GM18868 (cell line): ENCODE data around the gene PPFIA2.

Experiments
- ATAC-seq: cut with Tn5 transposase; IDR thresholded peaks from one replicate; pipeline ENCODE4 v1.9.1; 2021; ENCODE audit warnings: mild to moderate bottlenecking, moderate library complexity; ENCODE audit not compliant: unreplicated experiment

The PPFIA2 gene

DNA sequence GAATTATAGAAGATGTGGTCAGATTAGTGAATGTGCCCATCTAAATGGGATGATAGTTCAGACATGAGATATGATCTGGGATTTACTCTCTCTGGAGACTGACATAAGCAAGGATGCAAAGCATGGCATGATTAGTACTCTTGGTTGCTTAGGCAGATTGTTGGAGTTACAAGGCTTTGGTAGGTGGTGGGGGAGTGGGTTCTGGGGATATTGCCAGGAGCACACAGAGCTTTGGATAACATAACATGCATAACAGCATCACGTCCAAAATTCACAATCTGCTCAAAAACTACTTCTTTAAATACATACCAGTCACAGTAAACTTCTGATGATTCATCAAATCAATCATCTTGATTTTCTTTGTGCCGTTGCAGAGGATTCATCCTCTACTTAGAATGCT is 393.9 kb downstream of the PPFIA2 start:
- no peak for ATAC-seq

DNA sequence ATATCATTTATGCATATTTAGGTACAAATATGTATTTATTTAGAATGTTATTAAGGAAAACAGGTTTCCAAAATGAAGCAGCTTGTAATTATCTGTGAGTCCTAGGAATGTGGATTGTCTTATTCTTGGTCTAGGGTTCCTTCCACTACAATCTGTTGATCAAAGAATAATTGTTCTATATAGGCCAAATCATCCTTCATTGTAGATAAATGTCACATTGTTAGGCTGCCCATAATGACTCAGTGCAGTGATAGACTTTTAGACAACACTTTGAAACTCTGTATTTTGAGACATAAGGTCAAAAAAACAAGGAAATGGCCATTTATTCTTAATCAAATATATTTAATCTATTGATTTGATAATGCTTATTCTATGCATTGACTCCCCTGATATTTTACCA is 398.2 kb downstream of the PPFIA2 start:
- no peak for ATAC-seq

DNA sequence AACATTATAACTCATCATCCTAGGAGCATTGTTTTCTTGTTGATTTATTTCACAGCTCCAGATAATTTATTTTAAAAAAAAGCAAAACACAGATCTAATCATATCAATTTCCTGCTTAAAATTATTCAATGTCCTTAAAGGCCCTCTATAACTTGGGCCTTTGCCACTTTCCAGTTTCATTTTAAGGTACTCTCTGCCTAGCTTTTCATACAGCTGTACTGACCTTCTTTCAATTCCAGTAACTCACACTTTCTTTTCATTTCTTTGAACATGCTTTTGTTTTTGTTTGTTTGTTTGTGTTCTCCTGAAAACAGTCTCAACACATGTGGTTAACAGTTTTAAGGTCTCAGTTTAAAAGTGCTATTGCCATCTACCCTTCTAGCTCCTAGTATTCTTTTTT is 399.4 kb downstream of the PPFIA2 start:
- ATAC-seq: no peak

DNA sequence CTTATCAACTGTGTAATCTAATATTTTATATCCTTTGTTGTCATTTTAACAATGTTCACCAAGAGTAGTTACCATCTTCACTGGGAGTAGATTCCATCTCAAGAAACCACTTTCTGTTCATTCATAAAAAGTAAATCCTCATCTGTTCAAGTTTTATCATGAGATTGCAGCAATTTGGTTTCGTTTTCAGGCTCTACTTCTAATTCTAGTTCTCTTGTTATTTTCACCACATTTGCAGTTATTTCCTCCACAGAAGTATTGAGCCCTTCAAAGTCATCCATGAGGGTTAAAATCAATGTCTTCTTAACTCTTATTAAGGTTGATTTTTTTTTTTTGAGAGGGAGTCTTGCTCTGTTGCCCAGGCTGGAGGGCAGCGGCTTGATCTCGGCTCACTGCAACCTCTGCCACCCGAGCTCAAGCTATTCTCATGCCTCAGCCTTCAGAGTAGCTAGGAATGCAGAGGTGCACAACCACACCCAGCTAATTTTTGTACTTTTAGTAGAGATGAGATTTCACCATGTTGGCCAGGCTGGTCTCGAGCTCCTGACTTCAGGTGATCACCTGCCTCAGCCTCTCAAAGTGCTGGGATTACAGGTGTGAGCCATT is 404.7 kb downstream of the PPFIA2 start:
- no peak for ATAC-seq

DNA sequence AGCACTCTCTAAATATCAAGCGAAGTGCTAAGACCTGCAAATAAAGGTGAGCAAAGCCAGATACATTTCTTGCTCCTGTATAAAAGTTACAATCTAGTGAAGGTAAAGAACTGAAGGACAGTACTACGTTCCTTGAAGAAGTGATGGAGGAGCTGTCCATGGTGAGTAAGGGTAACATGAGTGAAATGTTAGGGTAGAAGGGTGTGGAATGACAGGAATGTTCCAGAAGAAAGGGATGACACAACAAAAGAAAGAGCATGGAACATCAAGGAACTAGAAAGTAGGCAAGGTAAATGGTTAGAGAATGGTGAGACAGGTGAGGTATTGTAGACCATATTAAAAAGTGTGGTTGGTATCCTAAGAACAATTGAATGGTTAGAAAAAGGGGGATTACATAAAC is 408.8 kb downstream of the PPFIA2 start:
- ATAC-seq: no peak

DNA sequence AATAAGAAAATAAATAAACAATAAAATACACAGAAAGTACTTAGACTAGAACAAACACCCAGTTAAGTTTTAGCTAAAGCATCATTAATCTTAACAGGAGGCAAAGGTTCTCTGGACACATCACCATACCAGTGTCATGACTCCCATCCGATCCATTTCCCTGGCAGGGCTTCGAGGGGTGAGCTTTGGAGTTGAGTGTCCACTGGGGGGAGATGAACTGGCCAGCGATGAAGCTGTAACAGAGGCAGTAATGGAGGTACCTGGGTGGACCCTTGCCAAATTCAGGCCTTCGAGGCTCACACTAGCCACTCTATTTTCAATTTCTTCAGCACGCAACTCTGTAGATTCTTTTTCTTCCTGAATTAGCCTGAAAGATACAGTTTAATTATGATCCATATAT is 411.7 kb downstream of the PPFIA2 start:
- ATAC-seq: no peak

DNA sequence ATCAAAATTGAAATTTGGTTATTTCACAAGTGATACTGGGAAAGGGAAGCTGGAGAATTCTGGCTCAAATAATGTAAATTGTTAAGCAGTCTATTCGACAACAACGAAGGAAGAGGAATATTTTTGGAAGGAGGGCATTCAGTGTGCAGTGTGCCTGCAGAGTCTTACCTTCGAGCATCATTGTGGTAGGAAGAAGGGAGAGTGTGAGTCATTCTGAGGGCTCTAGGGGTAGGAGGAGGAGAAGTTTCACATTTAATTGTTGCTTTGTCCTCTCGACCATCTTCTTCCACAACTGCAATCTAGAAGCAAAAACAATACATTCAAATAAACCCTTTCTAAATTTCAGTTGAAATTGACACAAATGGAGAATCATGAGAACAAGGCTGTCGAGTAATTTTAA is 418.2 kb downstream of the PPFIA2 start:
- ATAC-seq: no peak

DNA sequence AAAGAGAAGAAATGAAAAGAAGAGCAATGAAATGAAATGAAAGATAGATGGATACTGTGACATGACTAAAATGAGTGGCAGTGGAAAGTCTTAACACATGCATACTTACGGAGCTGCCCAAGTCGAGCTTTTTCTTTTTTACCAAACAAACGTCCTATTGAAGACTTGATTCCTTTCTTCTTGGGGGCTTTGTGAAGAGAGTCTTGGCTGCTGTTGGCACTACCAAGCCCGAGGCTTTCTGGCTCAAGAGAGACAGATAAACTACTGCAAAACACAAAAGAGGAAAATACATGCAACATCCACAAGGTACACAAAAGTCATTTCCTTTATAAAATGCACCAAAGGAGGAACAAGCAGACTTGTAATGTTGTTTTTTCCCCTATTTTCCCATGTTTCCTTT is 420.1 kb downstream of the PPFIA2 start:
- ATAC-seq: no peak

DNA sequence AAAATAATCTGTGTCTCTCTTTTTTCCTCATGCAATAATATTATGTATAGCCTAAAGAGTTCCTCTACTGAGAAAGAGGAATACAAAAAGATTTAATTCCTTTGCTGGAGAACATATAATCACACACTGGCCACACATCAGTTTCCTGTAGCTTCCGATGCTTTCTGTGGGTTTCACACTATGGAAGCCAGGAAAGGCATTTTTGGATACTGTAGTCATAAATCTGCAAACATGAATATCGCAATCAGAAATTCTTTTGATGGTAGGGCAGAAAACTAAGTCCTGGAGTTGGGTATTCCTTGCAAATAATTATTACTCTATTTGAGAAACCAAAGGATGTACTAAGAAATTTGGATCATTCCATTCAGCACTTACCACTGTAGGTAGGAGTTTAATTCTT is 421.3 kb downstream of the PPFIA2 start:
- ATAC-seq: no peak

DNA sequence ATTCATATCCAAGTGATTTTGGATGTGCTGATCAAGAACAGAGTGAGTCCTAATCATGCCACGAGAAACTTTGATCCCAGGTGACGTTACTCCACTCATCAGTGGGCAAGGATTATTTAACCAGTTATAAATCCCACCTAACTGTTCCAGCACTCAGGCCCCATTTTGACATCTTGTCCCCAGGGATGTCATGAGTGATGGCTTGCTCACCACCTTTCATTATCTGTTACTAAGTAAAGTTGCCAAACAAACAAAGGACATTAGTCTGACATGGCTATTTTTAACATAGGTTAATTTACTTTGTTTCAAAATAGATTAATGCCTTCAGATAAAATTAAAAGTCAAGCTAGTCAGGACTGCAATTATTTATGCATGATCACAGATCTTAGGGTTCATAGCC is 425.3 kb downstream of the PPFIA2 start:
- no peak for ATAC-seq

DNA sequence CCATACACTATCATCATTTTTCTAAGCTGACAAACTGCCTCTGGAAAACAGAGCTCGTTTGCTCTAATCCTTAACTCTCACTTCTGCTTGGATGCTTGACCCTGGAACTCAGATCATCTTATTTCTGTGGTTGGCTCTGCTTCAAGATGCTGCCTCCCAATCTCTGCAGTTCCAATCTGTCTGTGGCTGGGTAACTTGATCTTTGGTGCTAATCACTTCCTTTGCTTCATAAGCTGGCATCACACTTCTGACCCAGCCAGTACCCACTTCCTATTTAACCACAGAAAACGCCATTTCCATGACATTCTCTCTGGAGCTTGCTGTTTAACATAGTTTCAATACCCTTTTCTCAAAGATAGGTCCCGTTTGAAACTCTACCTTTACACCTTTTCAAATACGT is 427.1 kb downstream of the PPFIA2 start:
- no peak for ATAC-seq

DNA sequence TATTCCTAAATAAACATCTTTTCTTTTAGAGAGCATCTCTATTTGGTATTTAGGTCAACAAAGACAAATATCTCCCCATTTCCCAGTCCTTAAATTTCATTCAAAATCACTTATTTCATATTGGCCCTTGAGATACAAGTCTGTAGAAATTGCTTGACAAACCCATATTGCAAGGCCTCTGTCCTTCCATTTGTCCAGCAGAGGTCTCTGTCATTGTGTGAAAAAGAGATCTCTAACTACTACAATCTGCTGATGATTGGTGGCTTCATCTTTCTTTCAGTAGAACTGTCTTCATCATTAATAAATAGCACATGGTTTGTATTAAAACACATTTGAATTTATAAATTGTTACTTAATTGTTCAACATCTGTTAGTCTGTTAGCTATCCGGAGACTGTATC is 428.7 kb downstream of the PPFIA2 start:
- no peak for ATAC-seq

DNA sequence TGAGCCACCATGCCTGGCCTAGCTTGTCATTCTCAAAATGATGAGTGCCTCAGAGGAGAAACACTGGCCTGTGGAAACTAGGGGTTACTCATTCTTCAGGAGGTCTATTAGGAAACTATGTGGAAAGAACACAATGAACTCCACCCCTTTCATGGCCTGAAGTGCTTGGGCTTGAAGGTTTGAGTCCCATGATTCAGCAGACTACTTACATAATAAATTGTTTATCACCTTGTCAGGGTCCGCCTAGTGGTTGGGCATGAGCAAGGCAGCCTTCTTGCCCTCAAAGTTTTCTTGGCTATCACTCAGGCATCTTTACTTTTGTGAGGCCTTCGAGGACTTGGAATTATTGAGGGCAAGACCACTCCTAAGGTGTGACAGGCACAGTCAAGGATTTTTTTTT is 430.1 kb downstream of the PPFIA2 start:
- peak; percentile 92 for ATAC-seq

DNA sequence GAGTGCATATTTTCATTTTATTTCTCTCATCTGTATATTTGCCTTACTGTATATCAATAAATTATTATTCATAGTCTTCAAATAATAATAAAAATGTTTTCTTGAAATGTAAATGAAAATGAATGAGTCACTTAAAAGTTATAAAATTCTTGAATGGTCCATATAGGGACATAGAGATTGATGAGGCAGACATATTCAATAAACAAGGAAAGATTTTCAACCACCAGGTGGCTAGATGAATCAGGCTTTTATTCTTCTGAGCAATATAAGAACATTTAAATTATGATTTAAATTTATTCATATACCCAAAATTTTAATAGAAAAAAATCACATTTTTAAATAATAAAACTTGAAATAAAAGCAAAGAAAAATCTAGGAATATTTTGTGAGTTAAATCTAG is 431.7 kb downstream of the PPFIA2 start:
- no peak for ATAC-seq

DNA sequence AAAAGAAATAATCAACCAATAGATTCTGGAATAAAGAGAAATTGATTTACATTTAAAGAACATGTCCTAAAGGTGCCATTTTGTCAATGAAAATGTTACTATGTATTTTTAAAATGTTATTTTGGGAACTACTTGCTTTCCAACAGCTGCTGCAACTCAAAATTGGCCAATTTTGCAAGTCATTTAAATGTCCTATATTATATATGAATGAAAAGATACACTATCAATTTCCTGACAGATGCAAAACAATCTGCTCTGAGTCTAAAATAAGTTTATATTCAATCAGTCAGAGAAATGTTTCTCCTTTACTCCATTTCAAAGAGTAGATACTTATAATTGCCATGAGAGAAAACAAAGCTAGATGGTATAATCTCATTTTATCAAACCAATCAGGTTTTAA is 434.1 kb downstream of the PPFIA2 start:
- ATAC-seq: no peak

DNA sequence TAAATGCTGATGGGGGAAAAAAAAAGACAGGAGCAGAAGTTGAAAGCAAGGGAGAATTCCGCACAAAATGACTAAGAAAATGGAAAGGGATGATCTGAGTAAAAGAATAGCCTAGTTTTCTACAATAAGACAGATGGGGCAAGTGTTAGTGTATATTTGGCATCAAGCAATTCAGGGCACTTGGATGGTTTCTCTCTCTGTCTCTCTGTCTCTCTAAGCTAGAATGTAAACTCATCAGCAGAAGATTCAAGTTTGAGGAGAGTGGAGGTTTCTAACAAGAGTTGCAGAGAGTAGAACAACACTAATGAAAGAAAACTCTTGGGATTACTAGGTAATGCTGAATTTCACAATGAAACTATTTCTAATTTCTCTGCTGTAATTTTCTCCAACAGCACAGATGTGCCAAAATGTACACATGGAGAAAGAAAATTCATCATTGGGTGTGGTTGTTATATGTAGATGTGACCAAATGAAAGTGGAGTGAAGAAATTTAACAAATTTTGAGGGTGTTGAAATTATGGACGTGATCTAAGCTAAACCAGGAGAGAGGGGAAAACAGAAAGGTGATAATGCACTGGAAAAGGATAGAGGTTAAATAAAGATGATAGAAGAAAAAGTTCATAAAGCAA is 444.1 kb downstream of the PPFIA2 start:
- ATAC-seq: no peak

DNA sequence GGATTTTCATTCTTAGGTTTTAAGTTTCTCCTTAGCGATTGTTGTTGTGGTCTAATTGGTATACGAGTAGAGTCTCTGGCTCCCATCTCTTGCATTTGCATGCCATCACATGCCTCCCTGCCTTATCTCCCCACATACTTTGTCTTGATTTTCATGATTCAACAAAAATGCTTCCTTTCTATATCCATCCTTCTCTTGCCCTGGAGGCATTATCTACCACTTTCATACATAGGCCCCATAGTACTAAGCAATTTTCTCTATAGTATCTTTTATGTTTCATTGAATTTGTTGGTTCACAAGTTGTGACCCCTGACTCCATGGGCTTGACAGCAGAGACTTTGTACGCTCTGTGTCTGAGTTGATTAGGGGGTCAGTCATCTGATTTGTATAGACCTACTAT is 455.2 kb downstream of the PPFIA2 start:
- ATAC-seq: no peak

DNA sequence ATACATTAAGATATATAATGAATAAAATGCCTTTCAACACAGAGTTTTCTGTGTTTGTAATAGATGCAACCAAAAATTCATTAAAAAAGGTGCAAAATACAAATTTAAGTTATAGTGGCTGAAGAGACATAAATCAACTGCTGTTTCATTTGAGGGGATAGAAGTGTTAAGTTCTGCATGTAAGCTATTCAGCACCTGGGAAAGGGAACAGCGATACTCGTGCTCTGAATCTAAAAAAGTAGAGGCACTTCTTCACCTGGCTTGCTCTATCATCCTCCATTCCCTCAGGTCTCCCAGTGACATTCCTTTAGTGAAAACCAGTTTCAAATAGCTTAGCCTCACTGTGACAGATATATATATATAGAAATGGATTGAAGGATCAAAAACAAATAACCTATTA is 458.7 kb downstream of the PPFIA2 start:
- no peak for ATAC-seq

DNA sequence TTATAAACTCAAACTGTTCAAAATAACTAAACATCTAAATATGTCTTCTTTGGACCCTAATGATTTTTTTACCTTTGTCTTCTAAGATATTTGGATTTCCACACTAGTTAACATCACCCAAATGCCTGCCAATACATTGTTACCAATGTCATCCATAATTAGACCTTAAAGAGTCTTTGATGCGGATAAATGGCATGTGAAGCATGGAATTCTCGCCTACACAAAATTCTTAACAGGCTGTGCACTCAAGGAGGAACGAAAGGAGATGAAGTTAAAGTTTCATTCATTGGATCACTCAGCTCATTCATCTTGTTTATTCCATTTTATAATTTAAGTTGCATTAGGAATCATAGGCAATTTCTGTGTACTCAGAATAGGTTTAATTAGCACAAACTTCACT is 461.5 kb downstream of the PPFIA2 start:
- no peak for ATAC-seq

DNA sequence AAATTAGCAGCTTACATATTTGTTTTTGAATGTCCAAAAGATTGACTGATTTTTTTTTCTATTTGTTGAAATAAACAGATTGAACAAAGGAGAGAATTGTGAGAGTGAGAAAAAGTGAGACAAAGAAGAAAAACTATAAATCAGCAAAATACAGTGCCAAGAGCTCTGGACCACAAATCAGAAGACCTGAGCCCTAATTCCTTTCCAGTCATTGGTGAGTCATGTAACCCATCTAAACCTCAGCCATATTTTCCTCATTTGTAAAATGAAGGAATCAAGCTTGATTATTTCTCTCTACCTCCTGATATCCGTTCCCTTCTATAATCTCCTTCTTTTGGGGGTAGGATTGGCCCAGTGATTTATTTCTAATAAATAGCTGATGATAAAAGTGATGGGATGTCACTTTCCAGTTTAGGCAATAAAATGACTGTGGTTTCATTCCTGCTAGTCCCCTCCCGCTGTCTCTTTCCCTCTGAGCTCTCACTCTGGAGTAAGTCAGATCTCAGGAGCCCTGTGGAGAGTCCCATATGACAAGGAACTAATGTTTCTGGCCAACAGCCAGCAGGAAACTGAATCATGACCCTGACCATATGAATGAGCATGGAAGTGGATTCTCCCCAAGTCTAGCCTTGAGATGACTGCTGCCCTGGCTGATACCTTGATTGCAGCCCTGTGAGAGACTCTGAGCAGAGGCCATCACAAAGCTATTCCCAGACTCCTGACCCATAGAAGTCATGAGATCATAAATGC is 462.4 kb downstream of the PPFIA2 start:
- ATAC-seq: no peak

DNA sequence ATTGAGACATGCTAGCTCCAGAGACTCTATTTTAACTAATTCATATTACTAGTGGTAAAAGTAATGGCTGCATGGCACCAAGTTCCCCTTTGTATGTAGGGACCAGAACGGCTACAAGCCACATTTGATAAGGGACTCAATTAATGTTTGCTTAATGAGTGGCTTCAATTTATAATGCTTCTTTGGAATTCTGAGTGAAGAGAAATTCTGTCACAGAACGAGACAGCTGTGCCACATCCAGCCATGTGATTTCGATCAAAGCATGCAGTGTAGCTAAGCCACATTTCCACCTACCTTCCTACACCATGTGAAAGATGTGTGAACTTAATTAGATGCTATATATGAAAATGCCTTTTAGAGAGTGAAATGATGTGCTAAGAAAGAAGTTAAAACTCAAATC is 463.9 kb downstream of the PPFIA2 start:
- no peak for ATAC-seq
